Lower leg skin (tissue), 3 donors: ENCODE results near the gene INHBA.

ENCODE experiments used
- CTCF ChIP-seq, 3 donors: fragments of 450-650 bp; IDR thresholded peaks; one replicate each; pipeline ENCODE4 v1.5.1; 2016; ENCODE audit warnings: antibody characterized with exemption in 3 of 3, mild to moderate bottlenecking in 3 of 3, moderate library complexity in 2 of 3
- POLR2A ChIP-seq, 2 donors: fragments of 450-650 bp; IDR thresholded peaks; one replicate each; pipeline ENCODE4 v1.6.1; 2016 to 2017; ENCODE audit warnings: antibody characterized with exemption in 2 of 2, mild to moderate bottlenecking in 1 of 2, moderate library complexity in 1 of 2

GRCh38 chr7:41729059-41729458 is 26.2 kb upstream of the INHBA start:
- TF ChIP-seq CTCF (IDR thresholded peaks at IDR 0.05) (no peak), POLR2A (IDR thresholded peaks at IDR 0.05) (no peak)
